8988T (cell line): Measurements from ENCODE around the gene SLC16A12.
"Not testable (repeated sequence)": the region's sequence is repeated elsewhere in the genome, so short reads cannot be mapped to it uniquely, and the experiment has no call there.

ENCODE experiments used
- DNase-seq: peaks from one replicate; pipeline ENCODE4 v3.0.0; 2011

The SLC16A12 gene

DNA sequence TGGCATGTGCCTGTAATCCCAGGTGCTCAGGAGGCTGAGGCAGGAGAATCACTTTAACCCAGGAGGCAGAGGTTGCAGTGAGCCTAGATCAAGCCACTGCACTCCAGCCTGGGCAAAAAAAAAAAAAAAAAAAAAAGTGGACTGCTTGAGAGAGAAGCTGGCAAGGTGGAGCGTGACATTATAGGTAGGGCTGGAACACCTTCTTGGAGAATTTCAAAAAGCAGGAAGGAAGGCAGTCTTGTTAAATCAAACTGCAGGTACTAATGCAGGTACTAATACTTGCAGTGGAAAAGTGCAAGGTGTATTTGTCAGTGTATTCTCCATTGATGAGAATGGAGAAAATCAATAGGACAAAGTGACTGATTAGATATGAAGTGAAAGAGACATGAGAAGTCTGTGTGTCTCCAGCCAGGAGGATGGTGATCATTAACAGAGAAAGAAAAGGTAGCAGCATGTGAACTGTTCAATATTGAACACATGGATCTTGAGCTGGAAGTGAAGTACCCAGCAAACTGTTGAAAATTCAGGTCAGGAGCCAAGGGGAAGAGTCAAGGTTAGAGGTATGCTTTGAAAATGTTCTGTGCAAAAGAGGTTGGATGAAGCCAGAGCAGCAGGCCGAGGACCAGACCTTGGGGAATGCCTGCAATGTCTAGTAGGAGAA, 12.6 kb upstream of the SLC16A12 start:
- DNase-seq: no peak

DNA sequence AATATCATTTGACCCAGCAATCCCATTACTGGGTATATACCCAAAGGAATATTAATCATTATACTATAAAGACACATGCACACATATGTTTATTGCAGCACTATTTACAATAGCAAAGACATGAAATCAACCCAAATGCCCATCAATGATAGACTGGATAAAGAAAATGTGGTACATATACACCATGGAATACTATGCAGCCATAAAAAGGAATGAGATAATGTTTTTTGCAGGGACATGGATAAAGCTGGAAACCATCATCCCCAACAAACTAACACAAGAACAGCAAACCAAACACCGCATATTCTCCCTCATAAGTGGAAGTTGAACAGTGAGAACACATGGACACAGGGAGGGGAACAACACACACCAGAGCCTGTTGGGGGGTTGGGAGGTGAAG, 11.3 kb upstream of the SLC16A12 start:
- not testable (repeated sequence) for DNase-seq

DNA sequence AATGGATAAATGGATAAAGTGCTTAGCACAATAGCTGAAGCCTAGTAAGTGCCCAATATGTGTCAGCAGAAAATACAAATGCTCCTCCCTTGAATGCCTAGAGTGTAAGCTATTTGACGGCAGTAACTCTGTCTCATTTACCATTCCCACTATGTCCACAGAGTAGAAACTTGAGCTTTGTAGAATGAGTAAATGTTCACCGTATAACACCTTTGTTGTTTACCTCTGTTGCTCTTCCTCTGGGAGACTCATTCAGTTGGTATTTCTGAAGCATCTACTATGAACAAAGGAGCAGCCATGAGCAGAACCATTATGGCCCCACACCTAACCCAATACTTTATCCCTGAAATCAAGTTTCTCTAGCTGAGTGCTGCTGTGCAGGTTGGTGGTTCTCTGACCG, 8.4 kb upstream of the SLC16A12 start:
- DNase-seq: no peak

DNA sequence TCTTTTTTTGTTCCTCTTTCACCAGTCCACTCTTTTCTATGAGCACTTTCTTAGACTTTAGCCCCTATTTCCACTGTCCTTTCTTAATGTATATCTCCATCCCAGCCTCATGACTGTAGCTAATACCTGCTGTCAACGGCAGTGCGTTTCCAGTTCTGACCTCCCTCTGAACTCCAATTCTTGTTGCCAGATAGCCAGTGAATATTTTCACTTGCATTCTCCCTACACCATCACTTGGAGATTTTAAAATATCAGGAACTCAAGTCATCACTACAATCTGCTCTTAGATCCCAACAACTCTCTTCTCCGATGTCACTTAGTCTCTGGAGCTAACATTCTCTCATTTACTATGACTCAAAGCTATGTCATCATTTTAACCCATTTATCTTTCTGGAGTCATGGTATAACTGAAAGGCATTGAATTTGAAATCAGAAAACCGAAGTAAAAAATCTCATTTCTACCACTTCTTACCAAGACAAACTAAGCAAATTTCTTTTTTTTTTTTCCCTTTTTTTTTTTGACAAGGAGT, 5.1 kb upstream of the SLC16A12 start:
- no peak for DNase-seq

DNA sequence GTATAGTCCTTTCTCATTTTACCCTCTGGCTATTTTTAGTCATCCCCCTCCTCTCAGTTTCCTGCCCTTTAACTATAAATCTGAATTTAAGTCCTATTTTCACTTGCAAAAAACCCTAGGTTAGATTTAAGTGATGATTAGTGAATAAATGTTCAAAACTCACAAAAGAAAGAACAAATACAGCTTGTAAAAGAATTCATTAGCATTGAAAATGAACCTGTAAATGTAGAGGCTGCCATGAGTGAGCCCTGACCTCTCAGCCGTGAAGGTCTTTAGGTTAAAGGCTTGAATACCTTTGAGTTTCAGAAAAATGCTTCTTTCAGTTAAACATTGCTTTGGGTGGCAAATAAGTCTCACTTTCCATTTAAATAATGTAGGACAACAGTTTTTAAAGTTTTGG, 2.0 kb upstream of the SLC16A12 start:
- DNase-seq: no peak

DNA sequence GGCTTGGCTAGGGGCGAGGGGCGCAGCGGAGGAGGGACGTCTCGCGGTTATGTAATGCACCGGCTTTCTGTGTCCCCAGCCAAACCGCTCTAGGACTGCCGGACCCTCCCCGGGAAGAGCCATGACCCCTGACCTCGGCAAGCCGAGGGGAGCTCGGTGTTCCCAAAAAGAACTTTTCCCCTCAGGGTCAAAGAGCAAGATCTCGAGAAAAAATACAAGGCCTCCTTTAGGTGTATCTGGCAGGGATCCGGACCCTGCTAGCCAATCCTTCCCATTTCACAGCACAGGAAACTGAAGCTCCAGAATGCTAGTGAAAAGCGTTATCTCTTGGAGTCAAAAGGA, 590 bp upstream of the SLC16A12 start:
- DNase-seq: no peak

DNA sequence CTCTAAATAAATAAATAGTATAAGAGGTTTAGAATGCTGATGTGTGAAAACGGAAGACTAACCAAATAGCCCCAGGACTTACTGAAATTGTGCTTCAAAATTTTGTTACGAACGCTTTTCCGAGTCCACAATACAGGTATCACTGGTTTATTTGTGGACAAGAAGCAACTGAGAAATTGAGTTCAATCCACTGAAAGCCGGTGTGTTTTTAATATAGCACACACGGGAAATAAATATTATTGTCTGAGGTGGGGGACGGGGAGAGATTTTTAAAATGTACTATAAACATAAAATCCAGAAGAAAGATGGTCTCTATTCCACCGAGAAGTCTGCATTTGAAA, 598 bp downstream of the SLC16A12 start:
- DNase-seq: no peak

DNA sequence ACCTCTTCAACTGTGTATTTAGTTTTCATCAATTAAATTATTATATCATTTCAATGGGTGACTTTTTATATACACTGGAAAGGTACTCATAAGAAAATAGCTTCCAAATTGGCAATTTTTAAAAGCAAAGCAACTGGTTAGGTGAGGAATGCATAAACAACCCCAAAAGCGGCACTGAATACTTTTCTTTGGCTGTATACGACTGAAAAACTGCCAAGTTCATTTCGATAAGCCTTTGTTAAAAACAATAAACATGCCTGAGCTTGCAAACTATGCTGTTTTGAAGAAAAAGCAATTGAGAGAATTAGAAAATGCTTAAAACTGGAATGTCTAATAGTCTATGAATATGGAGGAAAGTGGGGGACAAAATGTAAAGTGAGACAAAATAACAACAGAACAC, 2.9 kb downstream of the SLC16A12 start:
- no peak for DNase-seq

DNA sequence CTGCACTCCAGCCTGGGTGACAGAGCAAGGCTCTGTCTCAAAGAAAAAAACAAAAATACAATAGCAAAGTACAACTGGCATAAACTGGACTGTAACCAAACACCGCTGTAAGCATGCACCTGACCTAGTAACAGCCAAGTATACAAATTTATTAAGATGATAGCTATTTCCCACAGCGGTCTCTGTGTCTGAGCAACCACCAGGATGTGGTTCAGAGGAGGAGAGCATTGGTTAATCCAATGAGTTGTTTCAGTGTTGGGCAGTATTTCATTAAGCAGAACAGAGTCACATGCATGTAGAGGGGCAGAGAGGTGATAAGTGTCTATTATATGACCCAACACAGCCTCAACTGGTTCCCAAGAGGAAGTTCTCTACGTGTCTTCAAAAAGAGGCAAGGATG, 4.0 kb downstream of the SLC16A12 start:
- no peak for DNase-seq

DNA sequence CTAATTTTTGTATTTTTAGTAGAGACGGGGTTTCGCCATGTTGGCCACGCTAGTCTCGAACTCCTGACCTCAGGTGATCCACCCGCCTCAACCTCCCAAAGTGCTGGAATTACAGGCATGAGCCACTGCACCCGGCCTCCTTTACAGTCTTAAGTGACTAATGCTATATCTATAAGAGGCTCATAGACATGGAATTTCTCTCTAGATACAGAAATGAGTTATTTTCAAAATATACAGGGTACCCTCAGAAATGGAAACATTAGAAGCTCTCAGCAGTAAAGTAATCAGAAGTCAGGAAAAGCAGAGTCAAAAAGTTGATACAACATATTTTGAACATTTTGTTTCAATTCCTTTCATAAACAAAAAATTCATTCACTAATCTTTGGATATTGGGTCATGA, 5.7 kb downstream of the SLC16A12 start:
- DNase-seq: not testable (repeated sequence)

DNA sequence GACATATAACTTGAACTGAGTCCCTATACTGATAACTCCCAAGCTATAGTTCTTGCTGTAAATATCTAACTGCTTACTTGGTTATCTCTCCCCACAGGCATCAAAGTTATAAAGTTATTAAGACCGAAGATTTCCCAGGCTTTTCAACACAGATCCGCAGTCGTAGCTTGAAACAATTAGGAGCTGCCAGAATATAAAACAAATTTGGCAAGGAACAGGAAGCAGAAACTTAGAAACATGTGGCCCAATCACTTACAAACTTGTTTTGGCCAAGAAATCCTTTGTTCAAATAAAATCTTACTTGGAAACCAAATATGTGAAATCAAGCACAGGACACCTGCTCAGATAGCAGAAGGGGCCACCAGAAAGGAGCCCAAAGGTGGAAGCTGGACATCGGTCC, 9.0 kb downstream of the SLC16A12 start:
- DNase-seq: no peak

DNA sequence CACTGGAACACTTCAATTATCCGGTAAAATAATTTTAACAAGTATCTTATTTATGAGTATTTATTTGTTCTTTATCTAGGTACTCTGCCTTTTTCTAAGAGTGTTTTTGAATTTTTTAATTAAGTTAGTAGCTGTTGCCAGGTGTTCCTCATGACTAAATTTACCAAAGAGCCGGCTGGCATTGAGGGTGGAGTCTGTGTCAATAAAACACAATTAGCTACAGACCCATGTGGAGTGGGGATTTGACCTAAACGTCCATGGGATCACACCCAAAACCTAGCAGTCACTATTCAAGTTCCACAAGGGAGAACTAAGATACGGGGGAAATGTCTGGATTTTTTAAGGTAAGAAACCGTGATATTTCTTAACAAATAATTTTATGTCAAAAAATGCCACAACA, 9.8 kb downstream of the SLC16A12 start:
- DNase-seq: no peak

DNA sequence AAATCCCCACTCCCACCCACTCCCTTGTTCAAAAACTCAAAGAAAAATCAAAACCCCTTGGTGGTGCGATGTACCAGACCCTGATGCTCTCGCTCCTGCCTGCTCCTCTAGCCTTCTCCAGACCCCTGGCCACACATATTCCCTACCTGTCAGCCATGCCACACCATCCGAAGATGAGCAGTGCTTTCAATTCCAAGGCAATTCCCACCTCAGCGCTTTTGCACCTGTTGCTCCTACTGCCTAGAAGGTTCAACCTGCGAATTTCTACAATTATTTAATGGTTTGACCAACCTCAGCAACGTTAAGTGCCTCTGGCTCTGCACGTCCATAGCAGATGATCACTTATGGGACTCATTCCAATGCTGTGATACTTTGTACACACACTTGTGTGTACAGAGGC, 11.1 kb downstream of the SLC16A12 start:
- no peak for DNase-seq

DNA sequence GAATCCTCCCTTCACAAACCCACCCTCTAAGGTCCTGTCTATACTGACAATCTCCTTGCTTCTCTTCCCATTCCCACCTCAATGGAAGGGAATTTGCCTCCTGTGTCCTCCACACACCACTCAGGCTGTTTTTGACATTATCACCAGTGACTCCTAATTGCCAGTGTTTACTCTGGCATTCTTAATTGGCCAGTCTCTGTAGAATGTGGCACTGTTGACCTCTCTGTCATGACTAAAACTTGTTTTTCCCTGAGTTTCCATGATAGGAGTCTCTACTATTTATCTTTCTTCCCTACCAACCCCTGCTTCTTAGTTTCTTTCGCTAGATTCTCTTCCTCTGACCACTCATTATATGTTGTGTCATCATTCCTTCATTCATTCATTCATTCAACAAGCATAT, 12.1 kb downstream of the SLC16A12 start:
- no peak for DNase-seq

DNA sequence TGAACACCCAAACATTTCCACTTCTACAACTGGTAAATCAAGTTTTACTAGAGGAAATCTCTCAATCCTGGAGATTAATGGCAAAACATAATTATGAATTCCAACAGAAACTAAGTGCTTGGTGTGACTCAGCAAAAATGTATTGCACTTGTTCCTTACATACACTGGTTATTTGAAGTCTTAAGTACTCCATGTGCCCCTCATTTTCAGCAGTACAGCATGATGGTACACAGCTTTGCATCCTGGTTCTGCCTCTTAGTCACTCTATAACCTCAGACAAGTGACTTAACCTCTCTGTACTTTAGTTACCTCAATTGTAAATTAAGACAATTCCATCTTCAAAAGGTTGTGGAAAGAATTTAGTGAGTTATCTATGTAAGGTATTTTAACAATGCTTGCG, 12.9 kb downstream of the SLC16A12 start:
- no peak for DNase-seq

DNA sequence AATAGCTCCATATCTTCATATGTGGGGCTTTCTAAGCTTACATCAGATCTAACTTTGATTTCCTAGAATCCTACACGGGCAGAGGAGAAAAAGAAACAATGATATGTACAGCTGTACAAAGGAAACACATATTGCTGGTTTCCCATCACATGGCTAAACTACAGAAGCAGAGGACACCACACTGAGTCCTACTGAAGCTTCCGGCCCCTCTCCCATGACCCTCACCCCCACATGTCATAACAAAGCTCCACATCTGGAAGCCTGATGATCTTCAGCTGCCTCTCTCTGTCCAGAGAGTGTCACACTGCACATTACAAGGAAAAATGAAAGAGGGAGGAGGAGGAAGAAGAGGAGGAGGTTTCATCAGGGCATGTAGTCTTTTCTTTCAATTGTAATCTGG, 14.0 kb downstream of the SLC16A12 start:
- no peak for DNase-seq

DNA sequence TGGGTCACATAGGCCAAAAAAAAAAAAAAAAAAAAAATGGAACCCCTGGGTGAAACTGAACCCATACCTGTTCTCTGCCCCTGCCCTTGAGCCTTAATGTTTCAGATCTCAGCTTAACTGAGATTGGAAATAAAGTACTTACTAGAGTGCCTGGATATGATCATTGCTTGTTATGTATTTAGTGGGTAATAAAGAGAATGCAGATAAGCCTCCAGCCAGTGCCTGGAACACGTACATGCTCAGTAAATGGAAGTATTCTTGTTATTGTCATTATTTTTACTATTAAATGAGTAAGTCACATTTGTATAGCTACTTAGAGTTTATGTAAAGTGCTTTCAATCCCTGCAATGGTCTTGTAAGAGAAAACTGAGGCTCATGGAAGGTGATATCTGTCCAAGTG, 14.7 kb downstream of the SLC16A12 start:
- DNase-seq: no peak

DNA sequence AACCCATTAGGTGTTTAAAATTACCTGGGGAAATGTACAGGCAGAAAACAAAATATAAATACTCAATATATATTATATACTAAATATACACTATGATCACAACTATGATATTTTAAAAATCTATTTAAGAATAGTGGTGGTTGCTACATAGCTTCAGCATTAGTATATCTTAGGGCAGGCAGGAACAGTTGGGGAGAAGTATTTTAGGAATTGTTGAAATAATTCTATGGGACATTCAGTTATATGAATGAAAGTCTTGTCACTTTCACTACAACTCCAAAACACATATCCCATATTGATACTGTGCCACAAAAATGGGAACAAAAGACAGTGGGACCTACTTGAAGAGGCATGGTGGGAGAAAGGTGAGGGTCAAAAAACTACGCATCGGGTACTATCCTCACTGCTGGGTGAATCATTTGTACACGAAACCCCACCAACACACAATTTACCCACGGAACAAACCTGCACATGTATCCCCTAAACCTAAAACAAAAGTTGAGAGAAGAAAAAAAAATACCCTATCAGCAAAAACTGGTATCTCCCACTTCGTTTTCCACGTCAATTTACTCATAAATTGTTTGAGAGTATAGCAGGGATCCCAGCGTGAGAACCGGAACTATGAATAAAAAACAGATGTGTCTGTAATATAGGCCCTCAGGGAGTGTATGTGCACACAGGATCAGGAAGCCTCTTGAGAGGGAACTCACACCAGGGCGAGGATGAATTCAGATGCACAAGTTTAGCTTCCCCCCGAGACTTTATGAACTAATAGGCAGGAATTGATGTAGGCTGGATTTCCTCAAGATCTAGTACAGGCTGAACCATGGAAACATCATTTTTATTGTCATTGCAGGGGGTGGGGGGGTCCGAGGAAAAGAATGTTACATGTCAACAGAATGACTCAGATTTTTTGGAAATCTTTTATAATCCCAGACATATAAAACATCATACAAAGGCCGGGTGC, 16.2 kb downstream of the SLC16A12 start:
- no peak for DNase-seq

DNA sequence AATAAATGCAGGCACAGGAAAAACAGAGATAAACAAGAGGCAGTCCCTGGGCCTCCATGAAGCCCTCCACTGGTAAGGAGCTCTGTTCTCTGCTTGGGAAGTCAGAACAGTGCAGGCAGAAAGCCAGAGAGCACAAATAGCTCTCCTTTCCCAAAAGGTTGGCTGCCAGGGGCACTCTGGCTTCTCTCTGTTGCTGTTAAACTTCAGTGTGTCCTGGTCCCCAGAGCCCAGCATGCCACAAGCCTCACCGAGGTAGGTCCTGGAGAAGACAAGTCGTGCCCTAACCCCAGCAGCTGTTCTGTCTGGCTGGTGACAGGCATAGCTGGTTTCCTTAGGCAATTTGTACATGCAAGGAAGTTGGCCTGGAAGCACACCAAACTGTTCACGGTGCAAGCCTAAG, 17.3 kb downstream of the SLC16A12 start:
- no peak for DNase-seq

DNA sequence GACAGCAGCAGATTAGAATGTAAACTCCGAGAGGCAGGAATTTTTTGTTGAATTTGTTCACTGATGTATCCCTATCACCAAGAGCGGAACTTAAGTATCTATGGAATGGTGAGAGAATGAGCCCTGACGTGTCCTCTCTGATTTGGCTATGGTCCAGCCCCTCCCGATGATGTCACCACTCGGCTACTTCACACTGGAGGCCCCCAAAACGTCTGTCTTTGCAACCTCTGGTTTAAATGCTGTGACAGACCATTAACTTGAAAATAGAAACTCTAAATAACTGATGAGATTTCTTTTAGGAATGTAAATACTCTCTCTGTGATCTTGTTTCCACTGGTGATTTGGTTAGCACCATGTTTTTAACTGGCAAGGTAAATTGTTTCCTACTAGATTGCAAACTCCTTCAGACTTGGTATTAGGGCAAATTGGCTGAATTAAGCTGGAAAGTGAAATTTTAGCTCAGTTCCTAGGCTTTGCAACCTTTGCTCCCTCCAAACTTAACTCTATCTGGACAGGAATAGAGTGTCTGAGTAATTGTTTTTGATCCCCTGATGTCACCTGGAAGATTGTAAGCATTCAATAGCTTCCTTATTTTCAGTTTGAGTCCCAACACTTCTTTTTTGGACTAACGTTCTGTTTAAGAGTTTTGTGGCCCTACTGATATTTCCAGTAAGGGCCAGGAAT, 19.1 kb downstream of the SLC16A12 start:
- DNase-seq: no peak

DNA sequence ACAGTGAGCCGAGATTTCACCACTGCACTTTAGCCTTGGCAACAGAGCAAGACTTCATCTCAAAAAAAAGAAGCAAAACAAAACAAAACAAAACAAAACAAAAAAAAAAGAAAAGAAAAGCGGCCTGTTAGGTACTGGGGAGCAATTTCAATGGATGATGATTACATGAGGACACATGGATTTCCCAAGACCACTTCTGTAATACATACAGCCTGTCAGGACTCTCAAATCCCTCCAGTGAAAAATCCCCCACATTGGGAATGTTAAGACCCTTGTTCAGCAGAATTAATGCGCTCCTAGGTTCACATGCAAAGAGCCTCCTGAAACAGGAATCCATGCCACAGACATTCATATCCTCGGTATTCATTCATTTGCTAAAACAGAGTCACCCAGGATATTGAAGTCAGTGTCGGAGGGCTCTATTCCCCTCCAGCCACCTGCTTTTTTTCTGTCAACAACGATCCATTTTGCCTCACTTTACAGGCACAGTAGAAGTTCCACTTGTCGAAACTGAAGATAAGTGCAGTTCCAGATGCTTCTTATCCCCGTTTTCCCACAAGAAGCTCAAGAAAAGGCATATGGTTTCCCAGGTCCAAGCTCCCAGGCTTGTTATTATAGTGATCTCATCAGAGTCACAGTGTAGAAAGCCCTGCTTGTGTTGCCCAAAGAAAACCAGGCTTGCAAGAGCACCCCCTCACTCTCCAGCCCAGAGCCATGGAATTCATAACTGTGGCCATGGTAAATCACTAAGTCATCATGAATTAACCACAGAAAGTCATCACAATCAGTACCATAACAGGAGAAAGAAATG, 20.2 kb downstream of the SLC16A12 start:
- DNase-seq: no peak

DNA sequence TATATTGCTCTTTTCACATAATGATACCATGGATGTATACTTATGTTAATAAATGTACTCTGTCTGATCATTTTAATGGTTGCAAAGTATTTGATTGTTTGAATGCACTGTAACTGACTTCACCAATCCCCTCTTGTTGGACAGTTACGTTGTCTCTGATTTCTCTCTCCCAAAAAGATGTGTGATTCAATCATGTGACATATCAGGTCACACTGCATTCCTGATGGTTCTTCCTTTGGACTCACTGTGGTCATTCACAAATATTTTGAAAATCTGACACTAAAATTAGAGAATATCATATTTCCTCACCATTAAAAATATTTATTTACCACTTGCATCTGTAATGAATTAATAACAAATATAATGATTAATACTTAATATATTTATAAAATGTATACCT, 22.2 kb downstream of the SLC16A12 start:
- no peak for DNase-seq
